MCF 10A (cell line): Measurements from ENCODE around the gene RNF212B. TPM values are rescaled to one million over a fixed set of nuclear protein-coding genes. Genes with fewer than 3 reads are reported as not detected.

Source experiments
- BruUV-seq: library from RNA; stranded (reverse); fragments of 400-500 nt; replicated peaks from 2 replicates; lab custom pipeline; 2021; lab: Mats Ljungman, UMichigan
- CTCF ChIA-PET: fragments of 300-600 bp; sonication (Branson Sonifier 250); formaldehyde crosslinking; extraction: SDS; loops from one replicate; lab custom pipeline; 2021; ENCODE audit warnings: antibody characterized with exemption, inconsistent platforms; lab: Yijun Ruan, JAX
- POLR2A ChIA-PET: fragments of 300-600, 350-650 bp; sonication (Branson Sonifier 250); formaldehyde crosslinking; extraction: SDS; loops from one replicate; lab custom pipeline; 2020; ENCODE audit warnings: antibody characterized with exemption, inconsistent platforms; lab: Yijun Ruan, JAX
- DNase-seq: peaks from one replicate; pipeline ENCODE4 v3.0.0-alpha.2; 2018; ENCODE audit not compliant: unreplicated experiment
- H3K27ac Mint-ChIP-seq: one replicate; pipeline ENCODE4 v1.8.0; 2022; ENCODE audit warnings: mild to moderate bottlenecking, low read depth, mixed read lengths; ENCODE audit not compliant: unreplicated experiment
- H3K27me3 Mint-ChIP-seq: one replicate; pipeline ENCODE4 v1.8.0; 2022; ENCODE audit warnings: mixed read lengths; ENCODE audit not compliant: insufficient read depth, unreplicated experiment
- H3K36me3 Mint-ChIP-seq: one replicate; pipeline ENCODE4 v1.8.0; 2022; ENCODE audit warnings: mild to moderate bottlenecking, moderate library complexity, mixed read lengths; ENCODE audit not compliant: insufficient read depth, unreplicated experiment
- H3K4me1 Mint-ChIP-seq: one replicate; pipeline ENCODE4 v1.8.0; 2022; ENCODE audit warnings: mixed read lengths; ENCODE audit not compliant: insufficient read depth, unreplicated experiment
- H3K4me3 Mint-ChIP-seq: one replicate; pipeline ENCODE4 v1.8.0; 2022; ENCODE audit warnings: mild to moderate bottlenecking, moderate library complexity, mixed read lengths; ENCODE audit not compliant: unreplicated experiment
- H3K9me3 Mint-ChIP-seq: one replicate; pipeline ENCODE4 v1.8.0; 2022; ENCODE audit warnings: mixed read lengths; ENCODE audit not compliant: unreplicated experiment
- intact Hi-C: fragments of 100-400 bp; cut with micrococcal nuclease; formaldehyde crosslinking; loops from 2 replicates; pipeline ENCODE4 v1.14.1; 2022
- total RNA-seq: library from RNA; stranded (reverse); gene quantifications from 2 replicates; pipeline ENCODE4 v1.2.3, GENCODE V29; 2022
- TF ChIP-seq, protein P1 (sequence below): fragments of 200-600 bp; IDR thresholded peaks from one replicate; pipeline ENCODE4 v1.8.0; 2022; ENCODE audit warnings: antibody characterized with exemption, mild to moderate bottlenecking; ENCODE audit not compliant: unreplicated experiment

Gene RNF212B
- total RNA-seq, 1 experiment from 2014 or later: not detected

DNA sequence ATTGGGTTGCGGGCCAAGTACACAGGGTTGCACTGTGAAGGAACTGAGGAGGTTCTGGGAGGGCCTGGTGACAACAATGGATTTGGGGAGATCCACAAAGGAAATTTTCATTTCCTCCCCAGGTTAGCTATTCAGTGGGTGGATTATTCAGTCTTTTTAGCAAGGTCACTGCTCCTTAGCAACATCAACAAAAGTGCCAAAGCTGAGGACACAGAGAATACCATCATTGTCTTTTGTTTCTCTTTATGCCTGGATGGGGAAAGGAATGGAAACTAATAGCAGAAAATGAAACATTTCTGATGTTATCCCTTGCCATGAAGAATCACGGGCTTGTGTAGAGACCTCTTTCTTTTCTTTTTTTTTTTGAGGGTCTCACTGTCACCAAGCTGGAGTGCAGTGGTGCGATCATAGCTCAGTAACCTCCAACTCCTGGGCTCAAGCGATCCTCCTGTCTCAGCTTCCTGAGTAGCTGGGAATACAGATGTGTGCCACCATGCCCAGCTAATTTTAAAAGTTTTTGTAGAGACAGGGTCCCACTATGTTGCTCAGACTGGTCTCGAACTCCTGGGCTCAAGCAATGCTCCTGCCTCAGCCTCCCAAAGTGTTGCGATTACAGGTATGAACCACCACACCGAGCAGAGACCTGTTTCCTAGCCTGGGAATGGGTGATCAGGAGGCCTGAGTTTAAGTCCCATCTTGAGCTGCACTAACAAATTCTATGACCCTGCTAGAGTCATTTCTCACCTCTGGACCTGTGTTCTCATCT, 58.5 kb downstream of the RNF212B start:
- peaks cover 20% of the 10 kb centered on the region for H3K4me1 Mint-ChIP-seq
- H3K4me3 Mint-ChIP-seq: no peak overlapping the region
- BruUV-seq: no TSS peak

DNA sequence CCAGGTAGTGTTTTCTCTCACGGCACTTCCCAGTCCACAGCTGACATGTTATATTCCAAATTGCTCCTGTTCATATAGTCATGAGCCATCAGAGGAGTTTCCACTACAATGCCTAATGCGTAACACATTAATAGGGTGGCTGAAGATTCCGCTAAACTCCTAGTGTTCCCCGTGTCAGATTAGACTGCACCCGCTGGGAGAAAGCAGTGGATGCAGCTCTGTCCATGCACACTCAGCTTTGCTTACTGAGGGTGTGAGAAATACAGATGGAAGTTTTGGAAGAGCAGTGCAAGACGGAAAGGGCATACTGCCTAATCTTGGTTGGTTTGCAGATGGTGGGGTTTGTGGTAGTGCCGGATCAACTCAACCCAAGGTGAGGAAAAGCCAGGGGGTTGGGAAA, 59.4 kb downstream of the RNF212B start:
- H3K4me3 Mint-ChIP-seq: no peak overlapping the region
- H3K36me3 Mint-ChIP-seq: peaks cover 5% of the 10 kb centered on the region
- BruUV-seq: no TSS peak
- ChIA-PET CTCF (interaction anchor here (0.6 to 5.6 kb wide), 13 partner anchors 10 to 228 kb away, joined by 3 to 32 read pairs (median 5); partner anchors contain the start of genes HOMEZ and PABPN1), POLR2A (interaction anchor here (0.7 to 3.6 kb wide), 4 partner anchors 11 to 138 kb away, joined by 3 to 19 read pairs (median 4); partner anchors contain the start of gene HOMEZ)
- no peaks in the 10 kb centered on the region for H3K9me3 Mint-ChIP-seq
- TF ChIP-seq, protein P1, sequence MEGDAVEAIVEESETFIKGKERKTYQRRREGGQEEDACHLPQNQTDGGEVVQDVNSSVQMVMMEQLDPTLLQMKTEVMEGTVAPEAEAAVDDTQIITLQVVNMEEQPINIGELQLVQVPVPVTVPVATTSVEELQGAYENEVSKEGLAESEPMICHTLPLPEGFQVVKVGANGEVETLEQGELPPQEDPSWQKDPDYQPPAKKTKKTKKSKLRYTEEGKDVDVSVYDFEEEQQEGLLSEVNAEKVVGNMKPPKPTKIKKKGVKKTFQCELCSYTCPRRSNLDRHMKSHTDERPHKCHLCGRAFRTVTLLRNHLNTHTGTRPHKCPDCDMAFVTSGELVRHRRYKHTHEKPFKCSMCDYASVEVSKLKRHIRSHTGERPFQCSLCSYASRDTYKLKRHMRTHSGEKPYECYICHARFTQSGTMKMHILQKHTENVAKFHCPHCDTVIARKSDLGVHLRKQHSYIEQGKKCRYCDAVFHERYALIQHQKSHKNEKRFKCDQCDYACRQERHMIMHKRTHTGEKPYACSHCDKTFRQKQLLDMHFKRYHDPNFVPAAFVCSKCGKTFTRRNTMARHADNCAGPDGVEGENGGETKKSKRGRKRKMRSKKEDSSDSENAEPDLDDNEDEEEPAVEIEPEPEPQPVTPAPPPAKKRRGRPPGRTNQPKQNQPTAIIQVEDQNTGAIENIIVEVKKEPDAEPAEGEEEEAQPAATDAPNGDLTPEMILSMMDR: no peak
- H3K27ac Mint-ChIP-seq: no peak overlapping the region
- intact Hi-C loops: no loop called here
- H3K4me1 Mint-ChIP-seq: peaks cover 20% of the 10 kb centered on the region
- DNase-seq: no peak
- H3K27me3 Mint-ChIP-seq: no peaks in the 10 kb centered on the region

More for the DNA sequence above, 58.5 kb downstream of the RNF212B start:
- Mint-ChIP-seq H3K9me3 (no peaks in the 10 kb centered on the region), H3K27me3 (no peaks in the 10 kb centered on the region), H3K27ac (no peak overlapping the region), H3K36me3 (peaks cover 5% of the 10 kb centered on the region)
- DNase-seq: no peak
- ChIA-PET CTCF (interaction anchor here (0.5 to 5.6 kb wide), 20 partner anchors 9 to 355 kb away, joined by 3 to 32 read pairs (median 4); partner anchors contain the start of genes HOMEZ and PABPN1), POLR2A (interaction anchor here (0.6 to 3.6 kb wide), 5 partner anchors 9 to 362 kb away, joined by 3 to 19 read pairs (median 6); partner anchors contain the start of genes HOMEZ and PABPN1)
- TF ChIP-seq, protein P1: no peak
- intact Hi-C loops: no loop called here

DNA sequence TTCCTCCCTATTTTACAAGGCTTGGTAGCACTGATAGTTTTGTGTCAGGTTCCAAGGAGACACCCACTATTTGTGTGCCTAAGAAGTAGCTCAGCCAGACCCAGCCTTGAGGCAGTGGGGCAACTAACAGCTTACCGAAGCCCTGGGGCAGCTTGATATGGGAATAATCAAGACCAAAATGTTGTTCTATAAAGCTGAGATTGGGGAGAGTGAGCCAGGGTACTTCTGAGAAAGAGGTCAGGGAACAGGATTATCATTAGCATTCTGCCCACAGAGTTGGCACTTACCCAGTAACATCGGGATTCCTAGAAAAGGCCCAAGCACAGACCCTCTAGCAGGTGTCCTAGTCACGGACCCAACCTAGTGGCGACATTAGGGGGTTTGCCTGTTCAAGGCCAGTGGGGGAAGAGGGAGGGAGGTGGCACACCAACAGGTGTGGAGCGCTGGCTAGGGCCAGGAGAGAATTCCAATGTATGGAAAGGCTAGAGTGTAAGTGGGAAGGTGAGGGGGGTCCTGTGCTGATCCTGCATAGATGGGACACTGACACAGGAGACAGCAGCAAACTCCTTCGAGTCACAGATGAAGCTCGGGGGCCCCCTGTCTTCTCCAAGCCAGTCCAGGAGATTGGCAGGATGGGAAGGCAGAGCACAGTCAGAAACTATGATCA, 60.0 kb downstream of the RNF212B start:
- no TSS peak for BruUV-seq
- no peak for DNase-seq
- POLR2A ChIA-PET: interaction anchor here (0.7 to 3.6 kb wide), 4 partner anchors 12 to 138 kb away, joined by 3 to 19 read pairs (median 4); partner anchors contain the start of gene HOMEZ
- H3K27me3 Mint-ChIP-seq: no peaks in the 10 kb centered on the region
- H3K4me1 Mint-ChIP-seq: peaks cover 20% of the 10 kb centered on the region
- peaks cover 5% of the 10 kb centered on the region for H3K36me3 Mint-ChIP-seq
- intact Hi-C loops: no loop called here
- no peaks in the 10 kb centered on the region for H3K9me3 Mint-ChIP-seq
- no peak overlapping the region for H3K27ac Mint-ChIP-seq
- TF ChIP-seq, protein P1: no peak
- H3K4me3 Mint-ChIP-seq: no peak overlapping the region
- CTCF ChIA-PET: interaction anchor here (0.6 to 6.4 kb wide), 13 partner anchors 9 to 262 kb away, joined by 3 to 49 read pairs (median 6); partner anchors contain the start of genes BCL2L2, HOMEZ and PABPN1
